ENCODE results near the gene TAMM41. TPM values are rescaled to one million over a fixed set of nuclear protein-coding genes. Genes with fewer than 3 reads are reported as not detected.
A peak's percentile ranks its signal among the peaks of the same experiment; 100 is the strongest.
"Not testable (repeated sequence)": the region's sequence is repeated elsewhere in the genome, so short reads cannot be mapped to it uniquely, and the experiment has no call there.

The TAMM41 gene
- total RNA-seq, 1 donor, result 10.0 TPM

GRCh38 chr3:11815111-11815510 is 31.6 kb downstream of the TAMM41 start:
- no peak for DNase-seq (ENCODE audit: low read depth in 2 of 3, low spot score in 2 of 3)

- DNase-seq (ENCODE audit: low read depth in 2 of 3, low spot score in 2 of 3), result no peak
Measured at GRCh38 chr3:11814663-11815062, 32.0 kb downstream of the TAMM41 start.

GRCh38 chr3:11810276-11810675 is 36.4 kb downstream of the TAMM41 start:
- no peak for DNase-seq (ENCODE audit: low read depth in 2 of 3, low spot score in 2 of 3)

- no peak for DNase-seq (ENCODE audit: low read depth in 2 of 3, low spot score in 2 of 3)
Measured at GRCh38 chr3:11808231-11808630, 38.5 kb downstream of the TAMM41 start.

GRCh38 chr3:11807686-11808085 is 39.0 kb downstream of the TAMM41 start:
- DNase-seq (ENCODE audit: low read depth in 2 of 3, low spot score in 2 of 3), result no peak

GRCh38 chr3:11805716-11806115 is 41.0 kb downstream of the TAMM41 start:
- no peak for DNase-seq (ENCODE audit: low read depth in 2 of 3, low spot score in 2 of 3)

- DNase-seq (ENCODE audit: low read depth in 2 of 3, low spot score in 2 of 3), result peak; percentile 14 to 79 (median 57)
Measured at GRCh38 chr3:11803977-11804892, 42.5 kb downstream of the TAMM41 start.

- peak in 1 of 3 donors; percentile 66 for DNase-seq (ENCODE audit: low read depth in 2 of 3, low spot score in 2 of 3)
Measured at GRCh38 chr3:11799791-11800190, 46.9 kb downstream of the TAMM41 start.

GRCh38 chr3:11794927-11795326 is 51.8 kb downstream of the TAMM41 start:
- no peak for DNase-seq (ENCODE audit: low read depth in 2 of 3, low spot score in 2 of 3)

- DNase-seq (ENCODE audit: low read depth in 2 of 3, low spot score in 2 of 3), result no peak
Measured at GRCh38 chr3:11791339-11792200, 55.1 kb downstream of the TAMM41 start.

- DNase-seq (ENCODE audit: low read depth in 2 of 3, low spot score in 2 of 3), result no peak
Measured at GRCh38 chr3:11789412-11789811, 57.3 kb downstream of the TAMM41 start.

- DNase-seq (ENCODE audit: low read depth in 2 of 3, low spot score in 2 of 3), result peak in 1 of 3 donors; percentile 52
Measured at GRCh38 chr3:11784971-11785377, 61.7 kb downstream of the TAMM41 start.

GRCh38 chr3:11780341-11780740 is 66.3 kb downstream of the TAMM41 start:
- DNase-seq (ENCODE audit: low read depth in 2 of 3, low spot score in 2 of 3), result no peak

- DNase-seq (ENCODE audit: low read depth in 2 of 3, low spot score in 2 of 3), result no peak
Measured at GRCh38 chr3:11779626-11780025, 67.1 kb downstream of the TAMM41 start.

GRCh38 chr3:11778248-11778647 is 68.4 kb downstream of the TAMM41 start:
- DNase-seq (ENCODE audit: low read depth in 2 of 3, low spot score in 2 of 3), result no peak

- DNase-seq (ENCODE audit: low read depth in 2 of 3, low spot score in 2 of 3), result no peak
Measured at GRCh38 chr3:11776346-11776745, 70.3 kb downstream of the TAMM41 start.

GRCh38 chr3:11775493-11775892 is 71.2 kb downstream of the TAMM41 start:
- no peak for DNase-seq (ENCODE audit: low read depth in 2 of 3, low spot score in 2 of 3)

GRCh38 chr3:11774296-11774877 is 72.3 kb downstream of the TAMM41 start:
- DNase-seq (ENCODE audit: low read depth in 2 of 3, low spot score in 2 of 3), result peak in 1 of 3 donors; percentile 16

GRCh38 chr3:11771931-11772330 is 74.8 kb downstream of the TAMM41 start:
- not testable (repeated sequence) for DNase-seq (ENCODE audit: low read depth in 2 of 3, low spot score in 2 of 3)

- peak; percentile 57 to 96 (median 88) for DNase-seq (ENCODE audit: low read depth in 2 of 3, low spot score in 2 of 3)
Measured at GRCh38 chr3:11770477-11771391, 76.0 kb downstream of the TAMM41 start.

Data from hematopoietic multipotent progenitor cell (in vitro differentiated cells).